GM19238 (cell line): Measurements from ENCODE around the gene LGALS3.
A peak's percentile ranks its signal among the peaks of the same experiment; 100 is the strongest.
"Not testable (repeated sequence)": the region's sequence is repeated elsewhere in the genome, so short reads cannot be mapped to it uniquely, and the experiment has no call there.

Source experiments
- DNase-seq: peaks from one replicate; pipeline ENCODE4 v3.0.0; 2011; ENCODE audit warnings: low spot score; ENCODE audit not compliant: insufficient read length

The LGALS3 gene

DNA sequence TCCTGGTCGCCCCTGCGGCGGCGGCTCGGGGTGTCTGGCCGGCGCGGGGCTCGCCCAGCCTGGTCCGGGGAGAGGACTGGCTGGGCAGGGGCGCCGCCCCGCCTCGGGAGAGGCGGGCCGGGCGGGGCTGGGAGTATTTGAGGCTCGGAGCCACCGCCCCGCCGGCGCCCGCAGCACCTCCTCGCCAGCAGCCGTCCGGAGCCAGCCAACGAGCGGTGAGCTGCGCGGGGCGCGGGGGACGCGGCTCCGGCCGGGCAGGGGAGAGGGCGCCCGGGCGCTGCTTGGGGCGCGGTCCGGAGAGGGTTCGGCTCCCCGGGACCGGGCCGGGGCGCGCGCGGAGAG, at the start of gene LGALS3:
TSS of gene LGALS3 (plus strand) at position 167 of the 342 bp plus-strand sequence. CDS start 8,122 bp downstream, outside the sequence.
- peak; percentile 67 for DNase-seq

- DNase-seq, result not testable (repeated sequence)
These were observed 49.1 kb upstream of the LGALS3 start for GRCh38 chr14:55079961-55080360.

- DNase-seq, result no peak
These were observed 44.5 kb upstream of the LGALS3 start for GRCh38 chr14:55084401-55085059.

DNA sequence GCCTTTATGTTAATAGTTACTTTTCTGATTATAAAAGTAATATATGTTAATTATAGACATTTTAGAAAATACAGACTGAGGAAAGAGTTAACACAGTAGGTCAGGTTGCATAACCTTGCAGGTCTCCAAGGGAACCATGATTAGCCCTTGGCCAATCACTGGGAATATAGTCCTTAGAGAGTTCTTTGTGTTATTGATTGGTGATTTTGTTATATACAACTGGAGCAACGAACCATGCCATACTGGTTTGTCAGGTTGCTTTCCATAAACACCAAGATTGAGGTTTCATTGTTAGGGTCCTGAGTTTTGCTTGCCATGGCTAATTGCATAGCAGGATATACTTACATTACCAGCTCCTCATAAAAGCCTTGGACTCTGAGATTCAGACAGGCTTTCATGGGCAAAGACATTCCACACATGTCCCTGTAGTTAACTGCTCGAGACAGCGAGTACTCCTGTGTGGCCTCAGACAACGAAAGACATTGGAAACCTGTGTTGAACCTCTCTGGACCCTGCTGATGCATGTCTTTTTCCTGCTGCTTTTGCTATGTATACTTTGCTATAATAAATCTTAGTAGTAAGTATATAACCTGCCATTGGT, 43.9 kb upstream of the LGALS3 start:
- no peak for DNase-seq

DNA sequence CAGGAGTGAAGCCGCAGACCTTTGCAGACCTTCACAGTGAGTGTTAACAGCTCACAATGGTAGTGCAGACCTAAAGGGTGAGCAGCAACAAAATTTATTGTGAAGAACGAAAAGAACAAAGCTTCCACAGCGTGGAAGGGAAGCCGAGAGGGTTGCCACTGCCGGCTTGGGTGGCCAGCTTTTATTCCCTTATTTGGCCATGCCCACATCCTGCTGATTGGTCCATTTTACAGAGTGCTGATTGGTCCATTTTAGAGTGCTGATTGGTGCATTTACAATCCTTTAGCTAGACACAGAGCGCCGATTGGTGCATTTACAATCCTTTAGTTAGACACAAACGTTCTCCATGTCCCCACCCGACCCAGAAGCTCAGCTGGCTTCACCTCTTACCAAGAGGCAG, 42.1 kb upstream of the LGALS3 start:
- DNase-seq, result no peak

DNA sequence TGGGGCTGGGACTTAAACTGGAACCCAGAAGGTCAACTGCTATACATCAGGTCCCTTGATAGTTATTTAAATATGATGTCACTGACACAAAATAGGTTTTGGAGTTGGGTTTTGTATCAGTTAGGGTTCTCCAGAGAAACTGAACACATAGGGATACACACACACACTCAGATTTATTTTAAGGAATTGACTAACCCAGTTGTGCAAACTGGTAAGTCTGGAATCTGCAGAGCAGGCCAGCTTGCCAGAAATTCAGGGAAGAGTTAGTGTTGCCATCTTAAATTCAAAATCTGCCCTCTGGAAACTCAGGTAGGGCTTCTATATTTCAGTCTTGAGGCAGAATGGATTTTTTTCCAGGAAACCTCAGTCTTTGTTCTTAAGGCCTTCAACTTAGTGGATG, 40.7 kb upstream of the LGALS3 start:
- no peak for DNase-seq

DNA sequence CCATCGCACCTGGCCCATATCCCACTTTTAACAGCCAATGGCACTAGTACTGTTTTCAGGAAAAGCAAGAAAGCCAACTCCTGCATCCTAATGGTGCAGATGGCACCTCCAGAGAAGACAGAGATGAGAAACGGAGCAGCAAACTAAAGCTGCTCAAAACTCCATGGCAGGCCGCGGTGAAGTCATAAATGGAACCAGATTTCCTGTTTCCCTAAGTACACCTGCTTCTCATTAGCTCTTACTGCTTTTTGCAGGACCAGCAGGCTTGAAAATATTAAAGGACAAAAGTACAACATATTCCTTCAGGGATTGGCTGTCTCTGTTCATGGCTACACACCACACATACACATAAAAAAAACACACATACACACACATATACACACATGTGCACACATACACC, 36.7 kb upstream of the LGALS3 start:
- no peak for DNase-seq

DNA sequence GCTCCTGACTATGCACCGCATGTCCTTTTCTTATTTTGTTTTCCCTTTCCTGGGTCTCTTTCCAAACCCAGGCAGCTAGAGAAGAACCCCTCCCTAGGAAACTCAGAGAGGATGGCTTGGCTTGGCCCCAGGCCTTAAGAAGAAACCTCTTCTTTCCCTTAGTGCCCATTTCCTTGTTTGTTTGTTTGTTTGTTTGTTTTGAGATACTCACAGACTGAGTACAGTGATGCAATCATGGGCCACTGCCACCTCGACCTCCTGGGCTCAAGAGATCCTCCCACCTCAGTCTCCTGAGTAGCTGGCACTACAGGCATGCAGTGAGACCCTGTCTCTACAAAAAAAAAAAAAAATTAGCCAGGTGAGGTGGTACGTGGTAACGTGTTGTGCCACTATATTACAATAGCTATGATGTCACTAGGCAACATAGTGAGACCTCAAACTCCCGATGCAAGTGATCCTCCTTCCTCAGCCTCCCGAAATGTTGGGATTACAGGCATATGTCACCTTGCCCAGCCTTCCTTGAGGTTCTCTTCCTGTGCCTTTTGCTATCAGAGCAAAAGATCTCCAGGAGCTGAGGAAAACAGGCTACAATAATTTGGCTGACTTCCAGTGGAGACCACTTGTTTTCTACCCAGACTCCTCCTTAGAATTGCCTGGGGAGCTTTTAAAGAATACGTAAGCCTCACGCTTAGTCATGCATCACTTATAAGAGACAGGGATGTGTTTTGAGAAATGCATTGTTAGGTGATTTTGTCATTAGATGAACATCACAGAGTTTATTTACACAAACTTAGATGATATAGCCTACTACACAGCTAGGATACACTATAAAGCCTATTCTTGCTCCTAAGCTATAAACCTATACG, 34.5 kb upstream of the LGALS3 start:
- DNase-seq, result no peak

DNA sequence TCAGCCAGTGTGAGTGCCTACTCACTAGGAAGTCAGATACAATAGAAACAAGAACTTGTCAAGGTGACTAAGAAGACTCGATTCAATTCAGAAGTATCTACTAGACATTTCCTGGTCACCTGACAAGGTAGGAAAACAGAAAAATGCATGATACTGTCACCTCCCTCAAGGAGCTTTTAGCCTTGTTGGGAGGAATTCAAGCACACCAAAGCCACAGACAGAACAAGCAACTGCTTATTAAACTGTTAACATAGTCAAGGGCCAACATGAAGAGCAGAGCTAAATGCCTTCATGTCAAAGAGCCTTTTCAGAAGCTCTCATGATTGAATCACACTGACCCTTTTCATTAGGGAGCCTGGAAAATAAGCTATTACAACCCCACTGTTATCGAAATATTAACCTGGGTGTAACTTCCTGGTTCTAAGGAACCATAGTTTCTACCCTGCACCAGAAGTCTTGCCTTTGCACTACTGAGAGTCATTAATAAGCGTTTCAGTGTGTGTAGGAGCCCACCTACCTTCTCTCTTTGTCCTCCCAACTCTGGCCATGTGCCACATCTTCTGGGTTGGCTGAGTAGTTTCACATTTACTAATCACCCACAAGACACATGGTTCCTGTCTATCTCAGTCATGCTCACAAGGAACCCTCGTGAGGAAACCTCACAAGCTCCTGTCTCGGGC, 31.0 kb upstream of the LGALS3 start:
- peak; percentile 58 for DNase-seq

DNA sequence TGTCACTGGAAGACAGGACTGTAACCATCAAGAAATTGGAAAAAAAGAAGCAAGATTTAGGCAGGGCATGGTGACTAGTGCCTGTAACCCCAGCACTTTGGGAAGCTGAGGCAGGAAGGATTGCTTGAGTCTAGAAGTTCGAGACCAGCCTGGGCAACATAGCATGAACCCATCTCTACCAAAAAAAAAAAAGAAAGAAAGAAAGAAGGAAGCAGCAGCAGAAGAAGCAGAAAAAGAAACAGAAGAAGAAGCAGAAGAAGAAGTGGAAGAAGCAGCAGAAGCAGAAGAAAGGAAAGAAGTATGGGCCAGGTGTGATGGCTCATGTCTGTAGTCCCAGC, 30.5 kb upstream of the LGALS3 start:
- DNase-seq, result no peak

DNA sequence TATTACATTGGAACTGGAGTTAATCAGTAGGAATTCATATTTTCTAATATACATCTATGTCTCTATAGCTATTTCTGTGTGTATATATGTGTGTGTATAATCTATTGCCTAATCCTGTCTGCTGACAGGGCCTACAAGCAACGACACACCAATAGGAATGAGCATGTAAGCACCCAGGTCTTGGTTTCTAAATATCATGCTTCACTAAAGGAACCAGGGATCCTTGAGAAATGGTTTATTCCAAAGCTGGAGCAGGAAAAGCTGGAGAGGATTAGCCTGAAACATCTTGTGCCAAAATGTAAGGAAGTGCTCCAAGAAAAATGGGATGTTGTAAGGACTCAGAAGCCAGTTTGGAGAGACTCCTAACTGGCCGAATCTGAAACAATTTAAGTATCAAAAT, 29.3 kb upstream of the LGALS3 start:
- DNase-seq, result no peak

GRCh38 chr14:55101698-55102097, 27.4 kb upstream of the LGALS3 start:
- no peak for DNase-seq

GRCh38 chr14:55102141-55102621, 26.9 kb upstream of the LGALS3 start:
- DNase-seq, result peak; percentile 61

DNA sequence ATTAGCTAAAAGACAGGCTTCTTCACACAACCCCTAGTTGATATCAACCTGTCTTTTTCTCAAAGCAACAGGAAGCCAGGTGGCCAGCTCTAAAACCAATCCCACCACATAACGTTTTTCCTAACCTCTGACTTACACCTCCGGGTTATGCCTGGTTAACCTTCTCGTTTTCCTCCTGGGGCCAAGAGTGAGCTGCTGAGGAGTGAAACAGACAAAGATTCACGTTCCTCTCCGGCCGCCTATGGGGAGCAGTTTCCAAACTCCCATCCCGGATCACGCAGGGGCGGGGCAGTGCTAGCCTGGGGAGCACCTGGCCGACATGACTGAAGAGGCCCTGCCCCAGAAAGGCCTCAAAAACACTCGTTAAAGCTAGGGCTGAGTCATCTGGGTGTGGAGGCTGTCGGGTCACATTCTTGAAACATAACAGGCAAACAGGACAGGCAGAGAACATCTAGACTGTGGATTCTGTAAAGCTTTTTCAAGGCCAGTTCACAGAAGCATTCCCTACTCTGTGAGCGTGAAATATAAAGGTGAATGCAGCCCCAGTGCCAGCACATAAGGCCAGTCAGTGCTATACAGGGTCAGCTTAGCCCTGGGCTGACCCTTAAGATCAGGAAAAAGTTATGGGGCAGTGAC, 25.9 kb upstream of the LGALS3 start:
- DNase-seq, result peak; percentile 32

DNA sequence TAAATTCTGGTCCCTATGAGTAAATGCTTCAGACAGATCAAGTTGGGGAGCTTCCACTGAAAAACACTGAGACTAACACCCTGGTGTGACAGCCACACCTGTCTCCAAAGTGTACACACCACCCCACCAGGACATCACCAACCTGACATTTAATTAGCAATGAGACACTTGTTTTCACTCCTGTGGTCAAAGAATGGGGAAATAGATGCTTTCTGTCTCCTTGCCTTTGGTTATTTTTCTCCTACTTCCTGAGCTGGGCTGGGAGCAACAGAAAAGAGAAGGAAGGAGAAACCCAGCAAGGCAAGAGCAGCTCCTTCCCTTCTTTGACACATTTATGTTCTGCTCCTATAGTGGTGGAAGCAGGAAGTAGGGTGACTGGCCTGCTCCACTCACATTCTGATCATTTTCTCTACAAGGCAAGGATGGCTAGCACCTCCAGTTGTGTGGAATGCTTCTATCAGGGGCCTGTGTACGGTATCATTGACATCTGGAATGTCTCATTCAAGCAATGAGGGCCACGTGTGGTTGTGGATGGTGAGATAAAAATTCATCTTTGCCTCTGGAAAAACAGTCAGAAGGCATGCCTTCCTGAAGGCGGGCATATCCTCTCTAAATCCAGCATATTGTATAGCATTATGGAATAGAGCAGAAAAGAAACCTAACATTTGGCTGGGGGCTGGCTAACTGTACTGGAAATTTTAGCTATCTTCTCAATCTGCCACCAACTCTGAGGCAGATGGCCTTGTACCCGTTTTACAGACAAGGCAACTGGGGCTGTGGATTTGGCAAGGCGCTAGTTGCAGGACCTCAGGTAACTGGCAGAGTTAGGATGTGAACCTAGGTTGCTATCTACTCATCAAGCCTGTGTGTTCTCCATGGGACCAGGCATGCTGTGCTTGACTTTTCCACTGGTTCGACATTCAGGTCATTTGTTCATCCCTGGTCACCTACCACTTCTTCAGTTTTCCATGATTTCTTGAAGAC, 24.8 kb upstream of the LGALS3 start:
- DNase-seq, result no peak

GRCh38 chr14:55105991-55106390, 23.1 kb upstream of the LGALS3 start:
- DNase-seq, result no peak

- no peak for DNase-seq
These were observed 21.1 kb upstream of the LGALS3 start for GRCh38 chr14:55107766-55108554.

- no peak for DNase-seq
These were observed 19.2 kb upstream of the LGALS3 start for GRCh38 chr14:55109836-55110235.

GRCh38 chr14:55111122-55111708, 17.8 kb upstream of the LGALS3 start:
- DNase-seq, result no peak
